Smooth muscle cell (in vitro differentiated cells): Measurements from ENCODE around the gene TNFRSF1B. TPM values are rescaled to one million over a fixed set of nuclear protein-coding genes. Genes with fewer than 3 reads are reported as not detected.

Source experiments
- DNase-seq: peaks from one replicate; lab custom pipeline; 2025; ENCODE audit not compliant: unreplicated experiment; lab: John Stamatoyannopoulos, UW
- H2AFZ ChIP-seq: fragments of 200-600 bp; sonication (generic); 2 replicates; pipeline ENCODE4 v1.6.0; 2016; ENCODE audit warnings: antibody characterized with exemption, low read depth, mild to moderate bottlenecking
- H3F3A ChIP-seq: fragments of 200-600 bp; sonication (generic); 2 replicates; pipeline ENCODE4 v1.6.0; 2017; ENCODE audit warnings: antibody characterized with exemption, low read depth
- H3K27ac ChIP-seq: fragments of 200-600 bp; sonication (generic); 2 replicates; pipeline ENCODE4 v1.5.1; 2016; ENCODE audit warnings: low read depth, mild to moderate bottlenecking
- H3K27me3 ChIP-seq: fragments of 200-600 bp; sonication (generic); 2 replicates; pipeline ENCODE4 v1.6.1; 2016; ENCODE audit warnings: low read depth, mild to moderate bottlenecking
- H3K36me3 ChIP-seq: fragments of 200-600 bp; sonication (generic); 2 replicates; pipeline ENCODE4 v1.5.1; 2016; ENCODE audit warnings: low read depth
- H3K4me1 ChIP-seq: fragments of 200-600 bp; sonication (generic); 2 replicates; pipeline ENCODE4 v1.5.1; 2016; ENCODE audit warnings: low read depth
- H3K4me2 ChIP-seq: fragments of 200-600 bp; sonication (generic); 2 replicates; pipeline ENCODE4 v1.6.0; 2016; ENCODE audit warnings: mild to moderate bottlenecking
- H3K4me3 ChIP-seq: fragments of 200-600 bp; sonication (generic); 2 replicates; pipeline ENCODE4 v1.5.1; 2016; ENCODE audit warnings: mild to moderate bottlenecking
- H3K79me2 ChIP-seq: fragments of 200-600 bp; sonication (generic); 2 replicates; pipeline ENCODE4 v1.6.0; 2016; ENCODE audit warnings: low read depth, mild to moderate bottlenecking
- H3K9ac ChIP-seq: fragments of 200-600 bp; sonication (generic); 2 replicates; pipeline ENCODE4 v1.6.0; 2016; ENCODE audit warnings: low read depth
- H3K9me3 ChIP-seq: fragments of 200-600 bp; sonication (generic); replicated peaks from 2 replicates; pipeline ENCODE4 v1.5.1; 2016; ENCODE audit warnings: low read depth
- H4K20me1 ChIP-seq: fragments of 200-600 bp; sonication (generic); 2 replicates; pipeline ENCODE4 v1.6.0; 2016; ENCODE audit warnings: low read depth
- WGBS: methylation state at CpG from one replicate; pipeline ENCODE4 v1.1.7; 2016; ENCODE audit warnings: low lambda C conversion rate; 5-methylcytosine and 5-hydroxymethylcytosine counted together
- polyA plus RNA-seq: library from polyadenylated mRNA; unstranded; fragments of >200 nt; fragmentation: Nextera tagmentation; extraction: Ambion mirVana; gene quantifications from 2 replicates; pipeline ENCODE4 v1.2.1, GENCODE V29; 2016
- total RNA-seq: library from RNA; depleted of rRNA; stranded (reverse); fragments of >200 nt; gene quantifications from 2 replicates; pipeline ENCODE4 v1.2.3, GENCODE V29; 2014
- TF ChIP-seq, protein P1 (sequence below): fragments of 200-600 bp; sonication (generic); IDR thresholded peaks from 2 replicates; pipeline ENCODE4 v1.5.1; 2017; ENCODE audit warnings: borderline replicate concordance, mild to moderate bottlenecking, antibody characterized with exemption; ENCODE audit not compliant: insufficient read depth, poor library complexity, severe bottlenecking

The TNFRSF1B gene
- total and polyA plus RNA-seq, 2 experiments from 2014 or later: 9.0 to 20.3 TPM

DNA sequence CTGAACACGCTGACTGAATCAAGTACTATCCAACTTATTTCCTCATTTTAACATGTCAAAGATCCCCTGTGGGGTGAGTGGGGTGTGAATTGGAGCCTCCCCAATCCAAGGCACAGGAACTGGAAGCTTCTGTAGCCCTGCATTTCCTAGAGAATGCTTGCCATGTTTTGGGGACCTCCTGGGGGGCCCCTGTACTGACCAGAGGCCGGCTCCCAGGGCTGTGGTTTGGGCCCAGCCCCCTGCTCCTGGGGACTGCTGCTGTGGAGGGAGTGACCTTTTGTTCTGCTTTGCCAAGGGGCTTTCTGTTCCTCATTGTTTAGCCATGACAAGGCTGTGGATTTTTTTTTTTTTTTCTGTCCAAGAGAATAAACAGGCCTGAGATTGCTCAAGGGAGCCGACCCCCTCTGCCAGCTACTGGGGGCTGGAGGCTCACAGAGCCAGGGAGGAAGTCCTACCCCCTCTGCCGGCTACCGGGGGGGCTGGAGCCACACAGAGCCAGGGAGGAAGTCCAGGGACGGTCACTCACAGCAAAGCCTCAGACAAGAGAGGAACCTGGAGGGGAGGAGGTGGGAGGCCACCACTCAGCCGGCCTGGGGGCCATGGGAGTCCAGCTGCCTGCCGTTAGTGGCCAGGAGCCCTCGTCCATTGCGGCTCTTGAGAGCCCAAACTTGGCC, 17.4 kb downstream of the TNFRSF1B start:
- H3K9ac ChIP-seq: peak overlapping the region; percentile 56
- TF ChIP-seq, protein P1, sequence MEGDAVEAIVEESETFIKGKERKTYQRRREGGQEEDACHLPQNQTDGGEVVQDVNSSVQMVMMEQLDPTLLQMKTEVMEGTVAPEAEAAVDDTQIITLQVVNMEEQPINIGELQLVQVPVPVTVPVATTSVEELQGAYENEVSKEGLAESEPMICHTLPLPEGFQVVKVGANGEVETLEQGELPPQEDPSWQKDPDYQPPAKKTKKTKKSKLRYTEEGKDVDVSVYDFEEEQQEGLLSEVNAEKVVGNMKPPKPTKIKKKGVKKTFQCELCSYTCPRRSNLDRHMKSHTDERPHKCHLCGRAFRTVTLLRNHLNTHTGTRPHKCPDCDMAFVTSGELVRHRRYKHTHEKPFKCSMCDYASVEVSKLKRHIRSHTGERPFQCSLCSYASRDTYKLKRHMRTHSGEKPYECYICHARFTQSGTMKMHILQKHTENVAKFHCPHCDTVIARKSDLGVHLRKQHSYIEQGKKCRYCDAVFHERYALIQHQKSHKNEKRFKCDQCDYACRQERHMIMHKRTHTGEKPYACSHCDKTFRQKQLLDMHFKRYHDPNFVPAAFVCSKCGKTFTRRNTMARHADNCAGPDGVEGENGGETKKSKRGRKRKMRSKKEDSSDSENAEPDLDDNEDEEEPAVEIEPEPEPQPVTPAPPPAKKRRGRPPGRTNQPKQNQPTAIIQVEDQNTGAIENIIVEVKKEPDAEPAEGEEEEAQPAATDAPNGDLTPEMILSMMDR: peak; percentile 31
- no peaks in the 10 kb centered on the region for H3K36me3 ChIP-seq
- H3K4me1 ChIP-seq: peaks cover 14% of the 10 kb centered on the region
- H3K4me3 ChIP-seq: no peak overlapping the region
- peak overlapping the region; percentile 82 for H3K27ac ChIP-seq
- no peaks in the 10 kb centered on the region for H4K20me1 ChIP-seq
- 17% methylated on average over 10 of the region's 10 CpGs for WGBS
- no peaks in the 10 kb centered on the region for H3K9me3 ChIP-seq
- peak overlapping the region; percentile 93 for H2AFZ ChIP-seq
- peak; percentile 35 for DNase-seq
- H3F3A ChIP-seq: peaks cover 6% of the 10 kb centered on the region
- H3K4me2 ChIP-seq: peak overlapping the region; percentile 80
- no peaks in the 10 kb centered on the region for H3K27me3 ChIP-seq
- H3K79me2 ChIP-seq: no peaks in the 10 kb centered on the region

DNA sequence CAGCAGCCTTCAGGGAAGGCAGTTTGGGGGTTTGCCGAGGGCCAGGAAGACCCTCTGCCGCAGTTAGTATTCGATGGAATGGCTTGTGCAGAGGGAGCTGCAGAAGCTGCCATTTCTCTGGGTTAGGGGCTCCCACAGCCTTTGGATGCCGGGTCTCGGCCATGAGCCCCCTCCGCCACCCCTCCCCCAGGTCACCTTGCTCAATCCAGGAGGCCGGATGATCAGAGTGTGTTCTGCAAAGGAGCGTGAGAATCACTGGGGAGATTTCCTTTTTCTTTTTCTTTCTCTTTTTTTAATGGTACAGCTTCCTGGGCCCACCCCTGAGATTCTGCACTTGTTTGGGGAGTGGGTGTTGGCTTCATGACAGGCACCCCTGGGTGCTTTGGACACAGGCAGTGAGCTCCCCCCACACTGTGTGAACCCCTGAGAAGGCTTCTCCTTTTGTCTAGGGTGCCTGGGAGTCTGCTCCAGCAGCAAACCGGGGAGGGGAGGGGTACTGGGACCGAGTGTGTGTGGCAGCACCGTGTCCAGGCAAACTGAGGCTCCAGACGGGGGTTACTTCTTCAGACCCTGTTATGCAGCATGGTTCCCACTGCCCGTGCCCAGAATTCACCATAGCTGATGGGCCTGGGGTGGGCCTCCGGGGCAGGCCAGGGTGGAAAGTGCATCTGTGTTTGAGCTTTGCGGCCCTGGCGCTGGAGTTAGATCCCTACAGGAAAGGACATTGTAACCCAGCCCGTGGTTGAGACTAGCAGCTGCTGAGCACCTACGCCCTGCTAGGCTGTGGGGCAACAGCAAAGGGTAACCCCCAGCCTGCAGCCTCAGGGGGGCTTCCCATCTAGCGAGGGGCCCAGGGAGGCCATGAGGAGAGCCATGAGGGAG, 18.5 kb downstream of the TNFRSF1B start:
- Histone ChIP-seq H2AFZ (no peak overlapping the region), H3F3A (no peaks in the 10 kb centered on the region), H3K4me3 (no peak overlapping the region), H4K20me1 (no peaks in the 10 kb centered on the region), H3K79me2 (no peaks in the 10 kb centered on the region), H3K9me3 (no peaks in the 10 kb centered on the region), H3K36me3 (no peaks in the 10 kb centered on the region), H3K27me3 (no peaks in the 10 kb centered on the region), H3K4me1 (peaks cover 14% of the 10 kb centered on the region), H3K4me2 (peak overlapping the region; percentile 80), H3K27ac (peak overlapping the region; percentile 82), H3K9ac (no peak overlapping the region)
- DNase-seq: no peak
- 87% methylated on average over 19 of the region's 19 CpGs for WGBS
- TF ChIP-seq, protein P1: no peak

DNA sequence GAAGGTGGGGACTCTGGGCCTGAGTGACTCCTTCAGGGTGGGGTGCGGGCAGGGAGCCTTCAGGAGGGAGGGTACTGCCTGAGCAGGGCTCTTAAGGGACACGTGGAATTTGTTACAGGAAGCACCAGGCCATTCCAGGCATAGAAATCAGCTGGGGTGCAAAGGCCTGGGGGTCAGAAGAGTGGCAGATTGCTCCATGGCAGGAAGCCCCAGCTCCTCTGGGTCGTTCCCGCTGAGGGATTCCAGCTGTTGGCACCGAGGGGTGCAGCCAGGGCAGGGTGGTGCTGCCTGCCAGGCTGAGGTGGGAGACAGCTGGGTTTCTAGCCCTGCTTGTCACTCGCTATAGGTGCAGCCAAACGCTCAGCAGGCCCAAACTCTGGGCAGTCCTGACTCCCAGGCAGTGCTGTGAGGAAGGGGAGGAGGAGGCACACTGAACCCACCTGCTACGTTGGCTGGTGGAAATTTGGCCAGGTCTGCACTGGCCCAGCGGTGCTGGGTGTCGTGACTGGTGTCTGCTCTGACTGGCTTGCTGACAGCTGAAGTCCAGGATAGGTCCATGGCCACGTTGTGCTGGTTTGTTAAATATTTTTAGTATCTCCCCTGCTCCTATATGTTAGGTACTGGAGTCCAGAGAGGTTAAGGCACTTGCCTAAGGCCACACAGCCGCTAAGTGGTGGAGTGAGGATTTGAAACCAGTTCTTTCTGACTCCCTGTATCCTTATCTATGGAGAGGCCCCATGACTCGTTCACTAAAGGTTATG, 19.3 kb downstream of the TNFRSF1B start:
- Histone ChIP-seq H3K36me3 (no peaks in the 10 kb centered on the region), H3K4me1 (peaks cover 14% of the 10 kb centered on the region), H3F3A (no peaks in the 10 kb centered on the region), H3K9me3 (no peaks in the 10 kb centered on the region), H2AFZ (no peak overlapping the region), H3K27ac (no peak overlapping the region), H3K27me3 (no peaks in the 10 kb centered on the region), H4K20me1 (no peaks in the 10 kb centered on the region), H3K4me2 (no peak overlapping the region), H3K9ac (no peak overlapping the region), H3K79me2 (no peaks in the 10 kb centered on the region), H3K4me3 (no peak overlapping the region)
- 86% methylated on average over 13 of the region's 13 CpGs for WGBS
- no peak for DNase-seq
- TF ChIP-seq, protein P1: no peak
